Astrocyte (in vitro differentiated cells and primary cell): ENCODE measurements around the gene RNF212. TPM values are rescaled to one million over a fixed set of nuclear protein-coding genes. Genes with fewer than 3 reads are reported as not detected.
A peak's percentile ranks its signal among the peaks of the same experiment; 100 is the strongest.

Source experiments
- DNase-seq: peaks from one replicate; pipeline ENCODE4 v3.0.0-alpha.2; 2010; ENCODE audit warnings: low read depth
- FAIRE-seq: peaks from 2 replicates; lab custom pipeline; 2011; peaks lifted over from hg19 to GRCh38; lab: Jason Lieb, UNC
- H2AFZ ChIP-seq: 2 replicates; pipeline ENCODE4 v1.6.0; 2012; ENCODE audit warnings: low read depth, low read length, inconsistent platforms
- H3K27ac ChIP-seq: 2 replicates; pipeline ENCODE4 v1.5.1; 2011; ENCODE audit warnings: low read depth, low read length, inconsistent platforms
- H3K27me3 ChIP-seq: 2 replicates; pipeline ENCODE4 v1.6.0; 2011; ENCODE audit warnings: low read length, inconsistent platforms; ENCODE audit not compliant: insufficient read depth
- H3K36me3 ChIP-seq: 2 replicates; pipeline ENCODE4 v1.5.1; 2011; ENCODE audit warnings: low read length, inconsistent platforms; ENCODE audit not compliant: insufficient read depth
- H3K4me1 ChIP-seq: 2 replicates; pipeline ENCODE4 v1.5.1; 2011; ENCODE audit warnings: low read length, inconsistent platforms; ENCODE audit not compliant: insufficient read depth
- H3K4me2 ChIP-seq: 2 replicates; pipeline ENCODE4 v1.6.0; 2012; ENCODE audit warnings: low read length, inconsistent platforms
- H3K4me3 ChIP-seq: 2 replicates; pipeline ENCODE4 v1.5.1; 2011; ENCODE audit warnings: low read depth, mild to moderate bottlenecking, low read length, inconsistent platforms; ENCODE audit not compliant: insufficient read depth
- H3K79me2 ChIP-seq: 2 replicates; pipeline ENCODE4 v1.6.0; 2012; ENCODE audit warnings: mild to moderate bottlenecking, low read length, inconsistent platforms; ENCODE audit not compliant: insufficient read depth
- H3K9ac ChIP-seq: 2 replicates; pipeline ENCODE4 v1.6.0; 2012; ENCODE audit warnings: mild to moderate bottlenecking, low read length, inconsistent platforms
- H3K9me3 ChIP-seq: 2 replicates; pipeline ENCODE4 v1.5.1; 2012; ENCODE audit warnings: low read depth, mild to moderate bottlenecking, low read length, inconsistent platforms; ENCODE audit not compliant: insufficient read depth
- H4K20me1 ChIP-seq: 2 replicates; pipeline ENCODE4 v1.6.0; 2012; ENCODE audit warnings: low read length, inconsistent platforms; ENCODE audit not compliant: insufficient read depth
- H3K27ac Mint-ChIP-seq: one replicate; pipeline ENCODE4 v1.8.0; 2021; ENCODE audit warnings: mild to moderate bottlenecking, mixed read lengths; ENCODE audit not compliant: unreplicated experiment
- H3K27me3 Mint-ChIP-seq: one replicate; pipeline ENCODE4 v1.8.0; 2021; ENCODE audit warnings: low read depth, mixed read lengths; ENCODE audit not compliant: unreplicated experiment
- H3K36me3 Mint-ChIP-seq: one replicate; pipeline ENCODE4 v1.8.0; 2021; ENCODE audit warnings: low read depth, mixed read lengths; ENCODE audit not compliant: unreplicated experiment
- H3K4me1 Mint-ChIP-seq: one replicate; pipeline ENCODE4 v1.8.0; 2021; ENCODE audit warnings: low read depth, mixed read lengths; ENCODE audit not compliant: unreplicated experiment
- H3K4me3 Mint-ChIP-seq: one replicate; pipeline ENCODE4 v1.8.0; 2021; ENCODE audit warnings: mild to moderate bottlenecking, moderate library complexity, mixed read lengths; ENCODE audit not compliant: unreplicated experiment
- H3K9me3 Mint-ChIP-seq: one replicate; pipeline ENCODE4 v1.8.0; 2021; ENCODE audit warnings: mild to moderate bottlenecking, mixed read lengths; ENCODE audit not compliant: unreplicated experiment
- EZH2 ChIP-seq: IDR thresholded peaks from 2 replicates; pipeline ENCODE4 v1.6.1; 2012; ENCODE audit warnings: mild to moderate bottlenecking, low read length, inconsistent platforms; ENCODE audit not compliant: insufficient read depth
- total RNA-seq: library from RNA; stranded (reverse); gene quantifications from 2 replicates; pipeline ENCODE4 v1.2.1, GENCODE V29; 2021
- TF ChIP-seq, protein P1 (sequence below): IDR thresholded peaks from 2 replicates; pipeline ENCODE4 v1.5.1; 2011; ENCODE audit warnings: low read depth, mild to moderate bottlenecking, inconsistent platforms, low read length, moderate library complexity; ENCODE audit not compliant: insufficient read depth

RNF212 gene
- total RNA-seq, 1 donor from 2014 or later, result 2.2 TPM

DNA sequence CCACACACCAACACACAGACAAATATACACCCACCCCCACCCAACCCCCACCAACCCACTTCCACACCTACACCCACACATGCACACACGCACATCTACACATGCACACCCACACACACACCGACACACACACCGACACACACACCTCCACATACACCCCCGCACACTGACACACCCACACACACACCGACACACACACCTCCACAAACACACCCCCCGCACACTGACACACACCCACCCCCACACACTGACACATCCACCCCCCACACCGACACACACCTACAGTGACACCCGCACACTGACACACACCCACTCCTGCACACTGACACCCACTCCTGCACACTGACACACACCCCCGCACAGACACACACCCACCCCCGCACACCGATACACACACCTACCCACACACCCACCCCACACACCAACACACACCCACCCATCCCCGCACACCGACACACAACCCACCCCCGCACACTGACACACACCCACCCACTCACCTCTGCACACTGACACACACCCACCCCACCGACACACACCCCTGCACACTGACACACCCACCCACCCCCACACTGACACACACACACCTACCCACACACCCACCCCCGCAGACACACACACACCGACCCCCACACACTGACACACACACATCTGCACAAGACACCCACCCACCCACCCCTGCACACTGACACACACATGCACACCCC, 70.9 kb downstream of the RNF212 start:
- no peak for TF ChIP-seq EZH2
- TF ChIP-seq, protein P1, sequence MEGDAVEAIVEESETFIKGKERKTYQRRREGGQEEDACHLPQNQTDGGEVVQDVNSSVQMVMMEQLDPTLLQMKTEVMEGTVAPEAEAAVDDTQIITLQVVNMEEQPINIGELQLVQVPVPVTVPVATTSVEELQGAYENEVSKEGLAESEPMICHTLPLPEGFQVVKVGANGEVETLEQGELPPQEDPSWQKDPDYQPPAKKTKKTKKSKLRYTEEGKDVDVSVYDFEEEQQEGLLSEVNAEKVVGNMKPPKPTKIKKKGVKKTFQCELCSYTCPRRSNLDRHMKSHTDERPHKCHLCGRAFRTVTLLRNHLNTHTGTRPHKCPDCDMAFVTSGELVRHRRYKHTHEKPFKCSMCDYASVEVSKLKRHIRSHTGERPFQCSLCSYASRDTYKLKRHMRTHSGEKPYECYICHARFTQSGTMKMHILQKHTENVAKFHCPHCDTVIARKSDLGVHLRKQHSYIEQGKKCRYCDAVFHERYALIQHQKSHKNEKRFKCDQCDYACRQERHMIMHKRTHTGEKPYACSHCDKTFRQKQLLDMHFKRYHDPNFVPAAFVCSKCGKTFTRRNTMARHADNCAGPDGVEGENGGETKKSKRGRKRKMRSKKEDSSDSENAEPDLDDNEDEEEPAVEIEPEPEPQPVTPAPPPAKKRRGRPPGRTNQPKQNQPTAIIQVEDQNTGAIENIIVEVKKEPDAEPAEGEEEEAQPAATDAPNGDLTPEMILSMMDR, result no peak
- Mint-ChIP-seq H3K27me3 (no peaks in the 10 kb centered on the region), H3K4me3 (no peak overlapping the region), H3K36me3 (peaks cover 1% of the 10 kb centered on the region), H3K4me1 (peaks cover 18% of the 10 kb centered on the region), H3K9me3 (no peaks in the 10 kb centered on the region), H3K27ac (no peak overlapping the region)
- Histone ChIP-seq H3K4me3 (no peak overlapping the region), H3K4me1 (peaks cover 58% of the 10 kb centered on the region), H4K20me1 (no peaks in the 10 kb centered on the region), H3K27ac (peak overlapping the region; percentile 50), H3K9ac (no peak overlapping the region), H2AFZ (no peak overlapping the region), H3K36me3 (no peaks in the 10 kb centered on the region), H3K9me3 (no peaks in the 10 kb centered on the region), H3K79me2 (no peaks in the 10 kb centered on the region), H3K27me3 (no peaks in the 10 kb centered on the region), H3K4me2 (peak overlapping the region; percentile 79)
- FAIRE-seq (no peak), DNase-seq (no peak)

DNA sequence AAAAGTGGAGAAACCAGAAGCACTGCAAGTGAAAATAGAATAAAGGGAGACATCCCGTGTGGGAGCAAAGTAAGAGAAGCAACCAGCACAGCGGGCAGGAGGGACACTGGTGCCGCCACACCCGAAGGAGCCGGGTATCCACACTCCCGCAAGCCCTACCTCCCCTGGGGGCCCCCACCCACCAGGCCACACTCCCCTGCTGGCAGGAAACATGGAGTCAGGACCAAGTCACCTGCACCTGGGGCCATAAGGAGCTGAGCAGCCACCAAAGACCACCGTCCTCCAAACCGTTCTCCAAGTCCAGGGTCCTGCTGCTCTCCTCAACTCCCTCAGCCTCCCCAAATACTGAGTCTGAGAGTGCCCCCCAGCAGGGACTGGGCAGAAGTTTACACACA, 71.4 kb downstream of the RNF212 start:
- H3K79me2 ChIP-seq, result no peaks in the 10 kb centered on the region
- peak overlapping the region; percentile 79 for H3K4me2 ChIP-seq
- peaks cover 1% of the 10 kb centered on the region for H3K36me3 Mint-ChIP-seq
- no peak for TF ChIP-seq EZH2
- TF ChIP-seq, protein P1, result no peak
- H2AFZ ChIP-seq, result peak overlapping the region; percentile 79
- FAIRE-seq (no peak), DNase-seq (no peak)
- peaks cover 18% of the 10 kb centered on the region for H3K4me1 Mint-ChIP-seq
- H3K27ac Mint-ChIP-seq, result peak overlapping the region; percentile 53
- no peaks in the 10 kb centered on the region for H4K20me1 ChIP-seq
- H3K27me3 Mint-ChIP-seq, result no peaks in the 10 kb centered on the region
- peak overlapping the region; percentile 50 for H3K27ac ChIP-seq
- H3K27me3 ChIP-seq, result no peaks in the 10 kb centered on the region
- H3K4me1 ChIP-seq, result peaks cover 54% of the 10 kb centered on the region
- H3K4me3 Mint-ChIP-seq, result no peak overlapping the region
- H3K9me3 Mint-ChIP-seq, result no peaks in the 10 kb centered on the region
- peak overlapping the region; percentile 40 for H3K4me3 ChIP-seq
- peak overlapping the region; percentile 26 for H3K9ac ChIP-seq
- no peaks in the 10 kb centered on the region for H3K36me3 ChIP-seq
- H3K9me3 ChIP-seq, result no peaks in the 10 kb centered on the region
